ENCODE measurements around the gene PRSS27. TPM values are rescaled to one million over a fixed set of nuclear protein-coding genes. Genes with fewer than 3 reads are reported as not detected.
"Not testable (repeated sequence)": the region's sequence is repeated elsewhere in the genome, so short reads cannot be mapped to it uniquely, and the experiment has no call there.

Gene PRSS27
- total RNA-seq, 1 donor from 2014 or later = 1.3 TPM

- H3K36me3 ChIP-seq (ENCODE audit: control insufficient read depth, insufficient read depth, low read length) = no peaks in the 10 kb centered on the region
- TF ChIP-seq CTCF (IDR thresholded peaks at IDR 0.05; ENCODE audit: insufficient read depth, low read length, severe bottlenecking) = no peak
- H3K4me3 ChIP-seq (ENCODE audit: low read depth, low read length) = peak within 1 kb of the TSS; percentile 98
- no peaks in the 10 kb centered on the region for H3K27me3 ChIP-seq (ENCODE audit: control insufficient read depth, insufficient read depth, low read length)
- FAIRE-seq (no peak), DNase-seq (ENCODE audit: low read depth) (peak; percentile 83)
Observed at GRCh38 chr16:2682209-2683021, 37.6 kb downstream of the PRSS27 start, which contains the start of gene KCTD5. TSS of gene KCTD5 (plus strand) at chr16:2682523. CDS start at chr16:2682549, 26 bp downstream.

- not testable (repeated sequence) for H3K4me3 ChIP-seq (ENCODE audit: low read depth, low read length); H3K36me3 ChIP-seq (ENCODE audit: control insufficient read depth, insufficient read depth, low read length); H3K27me3 ChIP-seq (ENCODE audit: control insufficient read depth, insufficient read depth, low read length); FAIRE-seq
- DNase-seq (ENCODE audit: low read depth) = peak; percentile 38
Observed at GRCh38 chr16:2680360-2680759, 39.7 kb downstream of the PRSS27 start.

- not testable (repeated sequence) for H3K27me3 ChIP-seq (ENCODE audit: control insufficient read depth, insufficient read depth, low read length); FAIRE-seq; DNase-seq (ENCODE audit: low read depth); H3K36me3 ChIP-seq (ENCODE audit: control insufficient read depth, insufficient read depth, low read length); H3K4me3 ChIP-seq (ENCODE audit: low read depth, low read length)
Observed at GRCh38 chr16:2679902-2680301, 40.1 kb downstream of the PRSS27 start.

GRCh38 chr16:2678206-2678965, 41.6 kb downstream of the PRSS27 start:
- H3K4me3 ChIP-seq (ENCODE audit: low read depth, low read length); FAIRE-seq; DNase-seq (ENCODE audit: low read depth); H3K36me3 ChIP-seq (ENCODE audit: control insufficient read depth, insufficient read depth, low read length); H3K27me3 ChIP-seq (ENCODE audit: control insufficient read depth, insufficient read depth, low read length): not testable (repeated sequence)

GRCh38 chr16:2676937-2677336, 43.1 kb downstream of the PRSS27 start:
- not testable (repeated sequence) for H3K4me3 ChIP-seq (ENCODE audit: low read depth, low read length); H3K36me3 ChIP-seq (ENCODE audit: control insufficient read depth, insufficient read depth, low read length); FAIRE-seq; H3K27me3 ChIP-seq (ENCODE audit: control insufficient read depth, insufficient read depth, low read length); DNase-seq (ENCODE audit: low read depth)

GRCh38 chr16:2675714-2676113, 44.3 kb downstream of the PRSS27 start:
- H3K4me3 ChIP-seq (ENCODE audit: low read depth, low read length) = no peak overlapping the region
- TF ChIP-seq CTCF (IDR thresholded peaks at IDR 0.05; ENCODE audit: insufficient read depth, low read length, severe bottlenecking) = no peak
- FAIRE-seq = no peak

GRCh38 chr16:2675021-2675420, 45.0 kb downstream of the PRSS27 start:
- FAIRE-seq = no peak
- TF ChIP-seq CTCF (IDR thresholded peaks at IDR 0.05; ENCODE audit: insufficient read depth, low read length, severe bottlenecking) = no peak
- Histone ChIP-seq H3K36me3 (ENCODE audit: control insufficient read depth, insufficient read depth, low read length) (no peaks in the 10 kb centered on the region), H3K27me3 (ENCODE audit: control insufficient read depth, insufficient read depth, low read length) (no peaks in the 10 kb centered on the region), H3K4me3 (ENCODE audit: low read depth, low read length) (no peak overlapping the region)
- no peak for DNase-seq (ENCODE audit: low read depth)

More at GRCh38 chr16:2675714-2676113, 44.3 kb downstream of the PRSS27 start:
- Histone ChIP-seq H3K36me3 (ENCODE audit: control insufficient read depth, insufficient read depth, low read length) (no peaks in the 10 kb centered on the region), H3K27me3 (ENCODE audit: control insufficient read depth, insufficient read depth, low read length) (no peaks in the 10 kb centered on the region)
- DNase-seq (ENCODE audit: low read depth) = no peak
